ENCODE measurements around the gene MEGF8.

GRCh38 chr19:42295342-42295741, 30.1 kb upstream of the MEGF8 start:
- TF ChIP-seq FOXA1 (IDR thresholded peaks at IDR 0.05) (no peak), FOXA1 (CRISPR knock-in tag; IDR thresholded peaks at IDR 0.05) (no peak), ZNF704 (CRISPR knock-in tag; IDR thresholded peaks at IDR 0.05; ENCODE audit: borderline replicate concordance) (no peak)
